HCT116 (cell line): ENCODE data around the gene TRPV5. TPM values are rescaled to one million over a fixed set of nuclear protein-coding genes. Genes with fewer than 3 reads are reported as not detected.

Experiments used
- ATAC-seq: fragments of 200-7000 bp; cut with Tn5 transposase; 2 replicates; pipeline ENCODE4 v1.9.1; 2020; ENCODE audit warnings: mild to moderate bottlenecking, moderate library complexity
- BruUV-seq: library from RNA; stranded (reverse); fragments of 400-500 nt; replicated peaks from 2 replicates; lab custom pipeline; 2021; lab: Mats Ljungman, UMichigan
- CTCF ChIA-PET: fragments of 300-600 bp; sonication (Branson Sonifier 250); formaldehyde crosslinking; loops from one replicate; lab custom pipeline; 2021; ENCODE audit warnings: antibody characterized with exemption; lab: Charles Lee
- POLR2A ChIA-PET: fragments of 300-600, 350-600 bp; sonication (Branson Sonifier 250); formaldehyde crosslinking; loops from one replicate; lab custom pipeline; 2021; ENCODE audit warnings: antibody characterized with exemption; lab: Charles Lee
- RAD21 ChIA-PET, 2 experiments: fragments of 300-600 bp; sonication (Branson Sonifier 250); formaldehyde crosslinking; loops; one replicate each; lab custom pipeline; 2023; ENCODE audit warnings: low total read pairs in 2 of 2; ENCODE audit not compliant: uncharacterized antibody in 2 of 2, unreplicated experiment in 2 of 2, low non-redundant PET in 1 of 2; lab: Charles Lee
- DNase-seq: peaks from one replicate; pipeline ENCODE4 v3.0.0-alpha.2; 2010; ENCODE audit warnings: low read depth, low spot score
- H2AFZ ChIP-seq: fragments of 200-600 bp; shearing (Covaris generic), sonication (generic); 2 replicates; pipeline ENCODE4 v1.6.1; 2017; ENCODE audit warnings: low read depth, mixed run types, mixed read lengths, antibody characterized with exemption, low read length; ENCODE audit not compliant: poor library complexity, severe bottlenecking
- H3K27ac ChIP-seq: 2 replicates; pipeline ENCODE4 v1.5.1; 2012; ENCODE audit warnings: low read depth, low read length
- H3K27me3 ChIP-seq: fragments of 200-600 bp; sonication (generic); 2 replicates; pipeline ENCODE4 v1.6.1; 2016; ENCODE audit warnings: mixed run types, low read length, mixed read lengths; ENCODE audit not compliant: insufficient read depth
- H3K36me3 ChIP-seq, 2 experiments: fragments of 200-500 bp in 1 of 2; fragments of 200-600 bp in 1 of 2; sonication (Bioruptor generic) in 1 of 2; sonication (generic) in 1 of 2; 2 replicates each; pipeline versions ENCODE4 v1.5.1 to v1.6.1; 2014 to 2016; ENCODE audit warnings: low read length in 2 of 2, inconsistent platforms in 1 of 2, mixed read lengths in 1 of 2, mixed run types in 1 of 2; ENCODE audit not compliant: insufficient read depth in 2 of 2, control insufficient read depth in 1 of 2
- H3K4me1 ChIP-seq, 2 experiments: fragments of 200-600 bp in 1 of 2; sonication (generic) in 1 of 2; 2 replicates each; pipeline versions ENCODE4 v1.5.1 to v1.6.1; 2012 to 2017; ENCODE audit warnings: low read length in 2 of 2, inconsistent platforms in 1 of 2, mild to moderate bottlenecking in 1 of 2, mixed read lengths in 1 of 2, mixed run types in 1 of 2, moderate library complexity in 1 of 2; ENCODE audit not compliant: insufficient read depth in 2 of 2, control insufficient read depth in 1 of 2
- H3K4me2 ChIP-seq: fragments of 200-600 bp; sonication (generic); 2 replicates; pipeline ENCODE4 v1.6.1; 2017; ENCODE audit warnings: mixed run types, low read length, mixed read lengths
- H3K4me3 ChIP-seq, 2 experiments: fragments of 200-600 bp in 1 of 2; sonication (generic) in 1 of 2; replicated peaks in 1 of 2; 2 replicates each; pipeline ENCODE4 v1.5.1; 2011 to 2016; ENCODE audit warnings: low read length in 2 of 2, control low read depth in 1 of 2, low read depth in 1 of 2, mild to moderate bottlenecking in 1 of 2, mixed read lengths in 1 of 2, mixed run types in 1 of 2
- H3K79me2 ChIP-seq: fragments of 200-600 bp; sonication (generic); 2 replicates; pipeline ENCODE4 v1.6.1; 2017; ENCODE audit warnings: mild to moderate bottlenecking, mixed run types, low read length, moderate library complexity, mixed read lengths; ENCODE audit not compliant: insufficient read depth
- H3K9ac ChIP-seq: fragments of 200-600 bp; sonication (generic); 2 replicates; pipeline ENCODE4 v1.6.1; 2016; ENCODE audit warnings: low read length, mixed read lengths
- H3K9me2 ChIP-seq: fragments of 200-600 bp; sonication (generic), shearing (Covaris generic); 2 replicates; pipeline ENCODE4 v1.6.1; 2017; ENCODE audit warnings: mixed run types, mild to moderate bottlenecking, moderate library complexity; ENCODE audit not compliant: insufficient read depth
- H3K9me3 ChIP-seq, 2 experiments: fragments of 200-500 bp in 1 of 2; fragments of 200-600 bp in 1 of 2; sonication (Bioruptor generic) in 1 of 2; sonication (generic) in 1 of 2; 2 replicates each; pipeline ENCODE4 v1.6.1; 2014 to 2017; ENCODE audit warnings: low read length in 2 of 2, mixed read lengths in 2 of 2, inconsistent platforms in 1 of 2, low read depth in 1 of 2, mild to moderate bottlenecking in 1 of 2, mixed run types in 1 of 2, moderate library complexity in 1 of 2; ENCODE audit not compliant: control insufficient read depth in 1 of 2, insufficient read depth in 1 of 2
- H4K20me1 ChIP-seq: fragments of 200-600 bp; sonication (generic), shearing (Covaris generic); 2 replicates; pipeline ENCODE4 v1.6.1; 2017; ENCODE audit warnings: mixed run types, mild to moderate bottlenecking, moderate library complexity; ENCODE audit not compliant: insufficient read depth
- CBX3 ChIP-seq: IDR thresholded peaks from 2 replicates; pipeline ENCODE4 v1.6.1; 2012; ENCODE audit warnings: low read depth
- CEBPB ChIP-seq: IDR thresholded peaks from 2 replicates; pipeline ENCODE4 v1.6.1; 2012; ENCODE audit warnings: low read depth
- EZH2 ChIP-seq: fragments of 200-600 bp; sonication (generic); IDR thresholded peaks from 2 replicates; pipeline ENCODE4 v1.6.1; 2017; ENCODE audit warnings: antibody characterized with exemption, mixed run types
- FOSL1 ChIP-seq: IDR thresholded peaks from 2 replicates; pipeline ENCODE4 v1.6.1; 2012; ENCODE audit warnings: low read depth
- MAX ChIP-seq: IDR thresholded peaks from 2 replicates; pipeline ENCODE4 v1.6.1; 2012
- POLR2A ChIP-seq: IDR thresholded peaks from 2 replicates; pipeline ENCODE4 v1.7.0; 2011; ENCODE audit warnings: borderline replicate concordance; ENCODE audit not compliant: insufficient read depth, insufficient read length; ENCODE audit errors: extremely low read depth
- POLR2AphosphoS5 ChIP-seq: IDR thresholded peaks from 2 replicates; pipeline ENCODE4 v1.6.1; 2011; ENCODE audit warnings: mild to moderate bottlenecking, low read depth, low read length, moderate library complexity
- RAD21 ChIP-seq: IDR thresholded peaks from 2 replicates; pipeline ENCODE4 v1.6.1; 2012; ENCODE audit warnings: low read depth, mild to moderate bottlenecking
- REST ChIP-seq: IDR thresholded peaks from 2 replicates; pipeline ENCODE4 v1.6.1; 2012; ENCODE audit warnings: low read depth
- SIN3A ChIP-seq: IDR thresholded peaks from 2 replicates; pipeline ENCODE4 v1.6.1; 2012; ENCODE audit warnings: low read depth
- SP1 ChIP-seq: IDR thresholded peaks from 2 replicates; pipeline ENCODE4 v1.6.1; 2012; ENCODE audit warnings: low read depth
- SRF ChIP-seq: IDR thresholded peaks from 2 replicates; pipeline ENCODE4 v1.6.1; 2012; ENCODE audit warnings: low read depth
- TCF7L2 ChIP-seq: IDR thresholded peaks from 2 replicates; pipeline ENCODE4 v1.7.0; 2011; ENCODE audit warnings: borderline replicate concordance, inconsistent platforms; ENCODE audit not compliant: insufficient read depth, insufficient read length; ENCODE audit errors: extremely low read depth
- YY1 ChIP-seq: IDR thresholded peaks from 2 replicates; pipeline ENCODE4 v1.6.1; 2011; ENCODE audit warnings: low read length, low read depth, moderate library complexity, mild to moderate bottlenecking; ENCODE audit not compliant: insufficient replicate concordance; ENCODE audit errors: extremely low read depth
- ZFX ChIP-seq: fragments of 450-650 bp; IDR thresholded peaks from 2 replicates; pipeline ENCODE4 v1.6.1; 2017
- ZNF274 ChIP-seq: fragments of 200-500 bp; sonication (Bioruptor generic); IDR thresholded peaks from 2 replicates; pipeline ENCODE4 v1.6.1; 2014; ENCODE audit warnings: mild to moderate bottlenecking, low read depth, low read length, inconsistent platforms
- intact Hi-C: fragments of 100-400 bp; cut with micrococcal nuclease; formaldehyde crosslinking; loops from 2 replicates; pipeline ENCODE4 v1.10.0; 2022
- total RNA-seq: library from RNA; stranded (reverse); gene quantifications from one replicate; pipeline ENCODE4 v1.2.1, GENCODE V29; 2021; ENCODE audit not compliant: unreplicated experiment
- TF ChIP-seq, protein P1 (sequence below), 3 experiments: fragments of 200-600 bp in 1 of 3; sonication (generic) in 1 of 3; IDR thresholded peaks in 2 of 3; conservative IDR thresholded peaks in 1 of 3; 2 replicates each; pipeline ENCODE4 v1.5.1; 2012 to 2017; ENCODE audit warnings: low read depth in 2 of 3, low read length in 2 of 3, antibody characterized with exemption in 1 of 3, borderline replicate concordance in 1 of 3, control low read depth in 1 of 3, mild to moderate bottlenecking in 1 of 3, mixed read lengths in 1 of 3, mixed run types in 1 of 3, moderate library complexity in 1 of 3; ENCODE audit not compliant: insufficient read depth in 1 of 3
- TF ChIP-seq, protein P2 (sequence below): IDR thresholded peaks from 2 replicates; pipeline ENCODE4 v1.6.1; 2012
- TF ChIP-seq, protein P3 (sequence below): IDR thresholded peaks from 2 replicates; pipeline ENCODE4 v1.6.1; 2011; ENCODE audit warnings: mild to moderate bottlenecking, low read length, moderate library complexity; ENCODE audit not compliant: insufficient replicate concordance; ENCODE audit errors: extremely low read depth

TRPV5 gene
- total RNA-seq, 1 experiment from 2014 or later, result not detected

DNA sequence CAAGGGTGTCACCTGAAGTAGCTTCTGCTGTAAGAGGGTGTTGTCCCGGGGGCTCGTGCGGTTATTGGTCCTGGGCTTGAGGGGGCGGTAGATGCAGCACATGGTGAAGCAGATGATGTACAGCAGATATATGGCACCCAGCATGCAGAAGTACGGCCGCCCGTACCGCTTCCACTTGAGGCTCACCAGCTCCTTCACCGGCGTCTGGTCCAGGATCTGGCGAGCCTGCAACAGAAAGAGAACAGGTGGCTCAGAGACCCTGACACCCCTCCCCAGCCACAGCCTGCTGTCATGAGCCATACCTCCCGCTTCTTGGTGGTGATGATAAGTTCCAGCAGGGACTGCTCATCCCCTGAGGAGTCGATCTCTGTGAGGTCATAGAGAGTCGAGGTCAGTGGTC lies 58.1 kb downstream of the TRPV5 start:
- H3K9me2 ChIP-seq, result no peaks in the 10 kb centered on the region
- H3K79me2 ChIP-seq, result no peaks in the 10 kb centered on the region
- ATAC-seq (no peak), DNase-seq (no peak)
- ChIA-PET CTCF (no interaction called here), POLR2A (no interaction called here), RAD21 (no interaction called here)
- no peaks in the 10 kb centered on the region for H3K36me3 ChIP-seq
- no peak overlapping the region for H3K9ac ChIP-seq
- H3K9me3 ChIP-seq, result no peaks in the 10 kb centered on the region
- intact Hi-C loops, result no loop called here
- no peak overlapping the region for H3K27ac ChIP-seq
- no peaks in the 10 kb centered on the region for H4K20me1 ChIP-seq
- no peaks in the 10 kb centered on the region for H3K4me1 ChIP-seq
- no peak overlapping the region for H3K4me3 ChIP-seq
- no TSS peak for BruUV-seq
- no peak for TF ChIP-seq POLR2A
- no peak for TF ChIP-seq YY1
- TF ChIP-seq RAD21, result no peak
- TF ChIP-seq SIN3A, result no peak
- TF ChIP-seq, protein P1, sequence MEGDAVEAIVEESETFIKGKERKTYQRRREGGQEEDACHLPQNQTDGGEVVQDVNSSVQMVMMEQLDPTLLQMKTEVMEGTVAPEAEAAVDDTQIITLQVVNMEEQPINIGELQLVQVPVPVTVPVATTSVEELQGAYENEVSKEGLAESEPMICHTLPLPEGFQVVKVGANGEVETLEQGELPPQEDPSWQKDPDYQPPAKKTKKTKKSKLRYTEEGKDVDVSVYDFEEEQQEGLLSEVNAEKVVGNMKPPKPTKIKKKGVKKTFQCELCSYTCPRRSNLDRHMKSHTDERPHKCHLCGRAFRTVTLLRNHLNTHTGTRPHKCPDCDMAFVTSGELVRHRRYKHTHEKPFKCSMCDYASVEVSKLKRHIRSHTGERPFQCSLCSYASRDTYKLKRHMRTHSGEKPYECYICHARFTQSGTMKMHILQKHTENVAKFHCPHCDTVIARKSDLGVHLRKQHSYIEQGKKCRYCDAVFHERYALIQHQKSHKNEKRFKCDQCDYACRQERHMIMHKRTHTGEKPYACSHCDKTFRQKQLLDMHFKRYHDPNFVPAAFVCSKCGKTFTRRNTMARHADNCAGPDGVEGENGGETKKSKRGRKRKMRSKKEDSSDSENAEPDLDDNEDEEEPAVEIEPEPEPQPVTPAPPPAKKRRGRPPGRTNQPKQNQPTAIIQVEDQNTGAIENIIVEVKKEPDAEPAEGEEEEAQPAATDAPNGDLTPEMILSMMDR (IDR thresholded peaks at IDR 0.05 in 2 of 3, conservative IDR thresholded peaks at IDR 0.05 in 1 of 3; ENCODE audit: borderline replicate concordance in 1 of 3, insufficient read depth in 1 of 3, low read depth in 2 of 3, low read length in 2 of 3), result no peak
- TF ChIP-seq, protein P2, sequence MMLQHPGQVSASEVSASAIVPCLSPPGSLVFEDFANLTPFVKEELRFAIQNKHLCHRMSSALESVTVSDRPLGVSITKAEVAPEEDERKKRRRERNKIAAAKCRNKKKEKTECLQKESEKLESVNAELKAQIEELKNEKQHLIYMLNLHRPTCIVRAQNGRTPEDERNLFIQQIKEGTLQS, result no peak
- no peak for TF ChIP-seq ZFX
- TF ChIP-seq FOSL1, result no peak
- no peak for TF ChIP-seq ZNF274
- TF ChIP-seq SRF, result no peak
- TF ChIP-seq MAX, result no peak
- TF ChIP-seq, protein P3, sequence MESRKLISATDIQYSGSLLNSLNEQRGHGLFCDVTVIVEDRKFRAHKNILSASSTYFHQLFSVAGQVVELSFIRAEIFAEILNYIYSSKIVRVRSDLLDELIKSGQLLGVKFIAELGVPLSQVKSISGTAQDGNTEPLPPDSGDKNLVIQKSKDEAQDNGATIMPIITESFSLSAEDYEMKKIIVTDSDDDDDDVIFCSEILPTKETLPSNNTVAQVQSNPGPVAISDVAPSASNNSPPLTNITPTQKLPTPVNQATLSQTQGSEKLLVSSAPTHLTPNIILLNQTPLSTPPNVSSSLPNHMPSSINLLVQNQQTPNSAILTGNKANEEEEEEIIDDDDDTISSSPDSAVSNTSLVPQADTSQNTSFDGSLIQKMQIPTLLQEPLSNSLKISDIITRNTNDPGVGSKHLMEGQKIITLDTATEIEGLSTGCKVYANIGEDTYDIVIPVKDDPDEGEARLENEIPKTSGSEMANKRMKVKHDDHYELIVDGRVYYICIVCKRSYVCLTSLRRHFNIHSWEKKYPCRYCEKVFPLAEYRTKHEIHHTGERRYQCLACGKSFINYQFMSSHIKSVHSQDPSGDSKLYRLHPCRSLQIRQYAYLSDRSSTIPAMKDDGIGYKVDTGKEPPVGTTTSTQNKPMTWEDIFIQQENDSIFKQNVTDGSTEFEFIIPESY, result no peak
- TF ChIP-seq REST, result no peak
- no peak for TF ChIP-seq EZH2
- no peak for TF ChIP-seq CBX3
- no peak for TF ChIP-seq TCF7L2
- TF ChIP-seq SP1, result no peak
- TF ChIP-seq CEBPB, result no peak
- TF ChIP-seq POLR2AphosphoS5, result no peak
- no peak overlapping the region for H3K4me2 ChIP-seq
- H2AFZ ChIP-seq, result no peak overlapping the region
- H3K27me3 ChIP-seq, result peaks cover 6% of the 10 kb centered on the region; the same call in 1 of the 2 replicates
